ENCODE data around the gene TSSK6.

Gene TSSK6

GRCh38 chr19:19502808-19503602 lies 12.3 kb downstream of the TSSK6 start:
- DNase-seq: no peak

- DNase-seq: no peak
Observed at GRCh38 chr19:19502281-19502680, 13.1 kb downstream of the TSSK6 start.

- DNase-seq: no peak
Observed at GRCh38 chr19:19501798-19502197, 13.6 kb downstream of the TSSK6 start.

GRCh38 chr19:19500975-19501644 lies 14.2 kb downstream of the TSSK6 start:
- no peak for DNase-seq

- no peak for DNase-seq
Observed at GRCh38 chr19:19499272-19499995, 15.9 kb downstream of the TSSK6 start.

- DNase-seq: no peak
Observed at GRCh38 chr19:19498255-19498991, 16.9 kb downstream of the TSSK6 start.

- no peak for DNase-seq
Observed at GRCh38 chr19:19495614-19496603, 19.4 kb downstream of the TSSK6 start.

- DNase-seq: no peak
Observed at GRCh38 chr19:19493841-19494546, 21.4 kb downstream of the TSSK6 start.

- DNase-seq: no peak
Observed at GRCh38 chr19:19492026-19492610, 23.2 kb downstream of the TSSK6 start.

GRCh38 chr19:19491321-19492025 lies 23.9 kb downstream of the TSSK6 start:
- no peak for DNase-seq

- peak; percentile 63 to 75 for DNase-seq
Observed at GRCh38 chr19:19490214-19490968, 25.0 kb downstream of the TSSK6 start.

- DNase-seq: no peak
Observed at GRCh38 chr19:19489804-19490204, 25.5 kb downstream of the TSSK6 start.

- peak; percentile 96 for DNase-seq
Observed at GRCh38 chr19:19488875-19489690, 26.3 kb downstream of the TSSK6 start.

- no peak for DNase-seq
Observed at GRCh38 chr19:19487950-19488874, 27.1 kb downstream of the TSSK6 start.

- DNase-seq: peak in 1 of 2 experiments; percentile 15
Observed at GRCh38 chr19:19487077-19487949, 28.0 kb downstream of the TSSK6 start.

All from SHP77 (cell line).